Cardiac muscle cell (in vitro differentiated cells and primary cell): ENCODE data around the gene EEF1AKMT1. TPM values are rescaled to one million over a fixed set of nuclear protein-coding genes. Genes with fewer than 3 reads are reported as not detected.
"Not testable (repeated sequence)": the region's sequence is repeated elsewhere in the genome, so short reads cannot be mapped to it uniquely, and the experiment has no call there.

Experiments used
- DNase-seq, 2 donors: peaks; one replicate each; pipeline versions ENCODE4 v3.0.0 to v3.0.0-alpha.2; 2010 to 2017; ENCODE audit warnings: low read depth in 1 of 2, low spot score in 1 of 2
- H3K27ac ChIP-seq: fragments of 200-600 bp; sonication (generic); 2 replicates; pipeline ENCODE4 v1.5.1; 2016
- H3K27me3 ChIP-seq: fragments of 200-600 bp; sonication (generic); 2 replicates; pipeline ENCODE4 v1.6.0; 2016; ENCODE audit warnings: control low read depth
- H3K36me3 ChIP-seq: fragments of 200-600 bp; sonication (generic); 2 replicates; pipeline ENCODE4 v1.5.1; 2016; ENCODE audit warnings: control low read depth
- H3K4me1 ChIP-seq: fragments of 200-600 bp; sonication (generic); 2 replicates; pipeline ENCODE4 v1.8.1; 2017; ENCODE audit warnings: low read depth, mild to moderate bottlenecking, mixed run types
- H3K4me3 ChIP-seq: fragments of 200-600 bp; sonication (generic); 2 replicates; pipeline ENCODE4 v1.5.1; 2016; ENCODE audit warnings: mild to moderate bottlenecking
- H3K9me3 ChIP-seq: fragments of 200-600 bp; sonication (generic); 2 replicates; pipeline ENCODE4 v1.5.1; 2017; ENCODE audit warnings: low read depth, mild to moderate bottlenecking, control low read depth
- polyA plus RNA-seq: library from polyadenylated mRNA; unstranded; fragments of >200 nt; fragmentation: Nextera tagmentation; extraction: Ambion mirVana; gene quantifications from 2 replicates; pipeline ENCODE4 v1.2.1, GENCODE V29; 2016
- total RNA-seq: library from RNA; depleted of rRNA; stranded (reverse); fragments of >200 nt; gene quantifications from 2 replicates; pipeline ENCODE4 v1.2.3, GENCODE V29; 2016
- TF ChIP-seq, protein P1 (sequence below): IDR thresholded peaks from 2 replicates; pipeline ENCODE4 v1.5.1; 2012; ENCODE audit warnings: low read depth, mild to moderate bottlenecking, low read length

The EEF1AKMT1 gene
- total and polyA plus RNA-seq, 2 experiments from 2014 or later, result 7.2 to 11.5 TPM

DNA sequence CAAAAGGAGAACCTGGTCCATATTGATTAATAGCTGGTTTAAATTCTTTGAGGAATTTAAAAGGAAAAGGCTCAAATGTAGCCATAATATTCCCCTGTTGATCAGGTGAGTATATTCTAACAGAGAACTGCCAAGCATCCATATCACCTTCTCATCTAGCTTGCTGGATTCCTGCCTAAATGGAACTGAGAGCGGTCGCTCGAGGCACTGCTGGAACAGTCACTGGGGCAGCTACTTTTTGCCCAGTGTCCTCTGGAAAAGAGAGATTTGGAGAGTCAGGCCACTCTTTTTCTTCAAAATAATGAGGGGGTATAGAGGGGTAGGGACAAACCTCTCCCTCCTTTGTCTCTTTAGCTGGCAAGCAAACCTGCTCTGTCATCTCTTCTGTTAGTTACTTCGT lies 89.7 kb downstream of the EEF1AKMT1 start:
- H3K4me3 ChIP-seq, result no peak overlapping the region
- TF ChIP-seq, protein P1, sequence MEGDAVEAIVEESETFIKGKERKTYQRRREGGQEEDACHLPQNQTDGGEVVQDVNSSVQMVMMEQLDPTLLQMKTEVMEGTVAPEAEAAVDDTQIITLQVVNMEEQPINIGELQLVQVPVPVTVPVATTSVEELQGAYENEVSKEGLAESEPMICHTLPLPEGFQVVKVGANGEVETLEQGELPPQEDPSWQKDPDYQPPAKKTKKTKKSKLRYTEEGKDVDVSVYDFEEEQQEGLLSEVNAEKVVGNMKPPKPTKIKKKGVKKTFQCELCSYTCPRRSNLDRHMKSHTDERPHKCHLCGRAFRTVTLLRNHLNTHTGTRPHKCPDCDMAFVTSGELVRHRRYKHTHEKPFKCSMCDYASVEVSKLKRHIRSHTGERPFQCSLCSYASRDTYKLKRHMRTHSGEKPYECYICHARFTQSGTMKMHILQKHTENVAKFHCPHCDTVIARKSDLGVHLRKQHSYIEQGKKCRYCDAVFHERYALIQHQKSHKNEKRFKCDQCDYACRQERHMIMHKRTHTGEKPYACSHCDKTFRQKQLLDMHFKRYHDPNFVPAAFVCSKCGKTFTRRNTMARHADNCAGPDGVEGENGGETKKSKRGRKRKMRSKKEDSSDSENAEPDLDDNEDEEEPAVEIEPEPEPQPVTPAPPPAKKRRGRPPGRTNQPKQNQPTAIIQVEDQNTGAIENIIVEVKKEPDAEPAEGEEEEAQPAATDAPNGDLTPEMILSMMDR, result no peak
- no peak for DNase-seq
- H3K9me3 ChIP-seq, result no peaks in the 10 kb centered on the region
- H3K27ac ChIP-seq, result no peak overlapping the region
- peaks cover 10% of the 10 kb centered on the region for H3K4me1 ChIP-seq
- H3K36me3 ChIP-seq, result no peaks in the 10 kb centered on the region
- H3K27me3 ChIP-seq, result no peaks in the 10 kb centered on the region

DNA sequence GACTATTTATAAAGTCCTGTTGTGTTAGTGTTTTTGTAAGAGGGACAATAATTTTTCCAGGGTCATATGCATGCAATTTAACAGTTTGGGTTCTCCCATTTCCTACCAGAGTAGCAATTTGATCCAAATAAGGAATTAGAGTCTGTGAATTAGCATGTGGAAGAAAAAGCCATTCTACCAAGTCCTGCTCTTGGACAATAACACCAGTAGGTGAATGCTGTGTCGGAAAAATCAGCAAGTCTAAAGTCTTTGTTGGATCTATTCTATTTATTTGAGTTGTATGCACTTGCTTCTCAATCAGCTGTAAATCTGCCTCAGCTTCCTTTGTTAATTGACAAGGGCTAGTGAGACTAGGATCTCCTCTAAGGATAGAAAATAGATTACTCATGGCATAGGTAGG lies 91.7 kb downstream of the EEF1AKMT1 start:
- H3K36me3 ChIP-seq, result no peaks in the 10 kb centered on the region
- no peaks in the 10 kb centered on the region for H3K27me3 ChIP-seq
- H3K4me3 ChIP-seq, result no peak overlapping the region
- H3K9me3 ChIP-seq, result no peaks in the 10 kb centered on the region
- TF ChIP-seq, protein P1, result no peak
- H3K4me1 ChIP-seq, result peaks cover 17% of the 10 kb centered on the region
- H3K27ac ChIP-seq, result no peak overlapping the region
- no peak for DNase-seq

GRCh38 chr13:20681481-20681880 lies 92.3 kb downstream of the EEF1AKMT1 start:
- not testable (repeated sequence) for H3K27ac ChIP-seq, H3K27me3 ChIP-seq, H3K36me3 ChIP-seq, H3K9me3 ChIP-seq, H3K4me3 ChIP-seq
- H3K4me1 ChIP-seq, result peaks cover 18% of the 10 kb centered on the region
- peak in 1 of 2 donors; percentile 70 for DNase-seq

GRCh38 chr13:20680416-20681080 lies 93.2 kb downstream of the EEF1AKMT1 start:
- H3K4me3 ChIP-seq, result no peak overlapping the region
- no peaks in the 10 kb centered on the region for H3K9me3 ChIP-seq
- no peak overlapping the region for H3K27ac ChIP-seq
- TF ChIP-seq, protein P1, result no peak
- no peaks in the 10 kb centered on the region for H3K36me3 ChIP-seq
- no peak for DNase-seq
- H3K4me1 ChIP-seq, result peaks cover 18% of the 10 kb centered on the region
- H3K27me3 ChIP-seq, result no peaks in the 10 kb centered on the region

DNA sequence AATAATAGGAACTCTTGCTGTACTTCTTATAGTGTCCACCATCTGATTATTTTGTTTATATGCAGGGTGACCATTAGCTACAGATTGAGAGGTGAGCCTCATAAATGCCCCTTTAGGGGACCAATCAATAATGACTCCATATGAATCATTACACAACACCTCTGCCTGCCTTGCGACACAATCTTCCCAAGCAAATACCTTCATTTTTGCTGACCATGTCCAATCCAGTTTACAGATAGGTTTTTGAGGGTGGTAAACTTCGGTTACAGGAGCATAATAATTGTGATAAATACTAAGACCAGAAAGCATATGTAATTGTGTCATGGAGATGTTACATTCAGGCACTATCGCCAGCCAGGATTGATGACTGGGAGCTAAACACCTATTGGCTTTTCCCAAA lies 93.9 kb downstream of the EEF1AKMT1 start:
- TF ChIP-seq, protein P1, result no peak
- Histone ChIP-seq H3K27ac (no peak overlapping the region), H3K4me1 (peaks cover 18% of the 10 kb centered on the region)

More for the DNA sequence above, 93.9 kb downstream of the EEF1AKMT1 start:
- H3K27me3 ChIP-seq, result no peaks in the 10 kb centered on the region
- H3K36me3 ChIP-seq, result no peaks in the 10 kb centered on the region
- H3K9me3 ChIP-seq, result no peaks in the 10 kb centered on the region
- H3K4me3 ChIP-seq, result no peak overlapping the region
- DNase-seq, result no peak

Other genes starting within 250 kb of the EEF1AKMT1 start
- 29.8 and 41.6 TPM in 2 replicates for gene CRYL1, start 248.1 kb downstream of the EEF1AKMT1 start, total RNA-seq
- gene CRYL1, start 248.1 kb downstream of the EEF1AKMT1 start, polyA plus RNA-seq, result 43.6 and 73.6 TPM in 2 replicates
- gene IFT88, start 206.8 kb downstream of the EEF1AKMT1 start, total RNA-seq, result 10.1 and 18.6 TPM in 2 replicates
- gene IFT88, start 206.8 kb downstream of the EEF1AKMT1 start, polyA plus RNA-seq, result 15.7 and 18.2 TPM in 2 replicates
- gene IL17D, start 70.3 kb downstream of the EEF1AKMT1 start, total RNA-seq, result 28.5 and 30.4 TPM in 2 replicates
- 118 and 147 TPM in 2 replicates for gene IL17D, start 70.3 kb downstream of the EEF1AKMT1 start, polyA plus RNA-seq
- 133 and 177 TPM in 2 replicates for gene XPO4, start 128.8 kb upstream of the EEF1AKMT1 start, total RNA-seq
- gene XPO4, start 128.8 kb upstream of the EEF1AKMT1 start, polyA plus RNA-seq, result 51.8 and 74.0 TPM in 2 replicates